ENCODE results near the gene GPX2.

The GPX2 gene

DNA sequence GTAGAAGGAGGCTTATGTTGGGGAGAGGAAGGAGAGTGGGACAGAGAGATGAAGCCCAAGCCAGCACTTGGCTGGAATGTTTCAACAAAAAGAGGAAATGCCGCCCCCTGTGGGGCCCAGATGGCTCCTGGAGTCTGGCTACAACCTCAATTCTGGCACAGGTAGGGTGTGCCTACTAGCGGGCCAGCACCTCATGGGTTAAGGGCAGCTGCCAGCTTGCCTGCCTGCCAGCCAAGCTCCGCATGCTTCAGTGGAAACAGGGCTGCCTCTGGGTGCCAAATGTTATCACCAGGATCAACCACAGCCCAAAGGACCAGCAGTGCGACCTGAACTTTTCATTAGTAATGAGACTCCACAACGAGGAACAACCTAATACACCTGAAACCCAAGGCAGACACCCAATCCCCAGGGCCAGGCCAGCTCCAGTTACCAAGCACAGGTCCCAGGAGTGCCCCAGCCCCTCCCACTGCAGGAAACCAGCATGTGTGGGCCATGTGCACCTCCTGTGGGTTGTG, 18.3 kb upstream of the GPX2 start:
- no peak for DNase-seq (ENCODE audit: low read depth in 2 of 2)

DNA sequence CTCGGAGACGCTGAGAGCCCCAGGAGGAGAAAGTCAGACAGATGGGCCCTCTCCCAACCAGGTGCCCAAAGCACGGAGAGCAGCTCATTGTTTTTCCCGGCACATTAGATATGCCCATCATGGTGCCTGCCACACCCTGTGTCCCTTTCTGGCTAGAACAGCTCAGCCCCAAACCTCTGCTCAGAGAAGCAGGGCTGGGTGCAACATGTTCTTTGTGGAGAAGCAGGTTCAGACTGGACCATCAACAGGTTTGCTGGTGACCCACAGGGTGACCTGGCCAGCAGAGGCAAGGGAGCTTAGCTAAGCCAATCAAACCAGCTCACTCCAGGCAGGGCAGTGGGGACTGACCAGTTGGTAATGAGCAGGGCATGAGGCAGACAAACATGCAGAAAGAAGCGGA, 16.2 kb upstream of the GPX2 start:
- no peak for DNase-seq (ENCODE audit: low read depth in 2 of 2)

DNA sequence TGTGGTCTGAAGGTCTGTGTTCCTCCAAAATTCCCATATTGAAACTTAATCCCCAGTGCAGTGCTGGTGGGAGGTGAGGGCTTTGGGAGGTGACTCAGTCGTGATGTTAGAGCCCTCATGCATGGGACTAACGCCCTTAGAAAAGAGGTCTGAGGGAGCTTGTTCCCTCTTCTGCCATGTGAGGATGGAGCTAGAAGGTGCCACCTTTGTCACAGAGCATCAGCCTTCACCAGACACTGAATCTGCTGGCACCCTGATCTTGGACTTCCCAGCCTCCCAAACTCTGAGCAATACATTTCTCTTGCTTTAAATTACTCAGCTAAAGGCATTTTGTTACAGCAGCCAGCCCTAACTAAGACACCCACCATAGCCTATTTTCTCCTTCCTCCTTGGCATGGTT, 15.7 kb upstream of the GPX2 start:
- no peak for DNase-seq (ENCODE audit: low read depth in 2 of 2)

DNA sequence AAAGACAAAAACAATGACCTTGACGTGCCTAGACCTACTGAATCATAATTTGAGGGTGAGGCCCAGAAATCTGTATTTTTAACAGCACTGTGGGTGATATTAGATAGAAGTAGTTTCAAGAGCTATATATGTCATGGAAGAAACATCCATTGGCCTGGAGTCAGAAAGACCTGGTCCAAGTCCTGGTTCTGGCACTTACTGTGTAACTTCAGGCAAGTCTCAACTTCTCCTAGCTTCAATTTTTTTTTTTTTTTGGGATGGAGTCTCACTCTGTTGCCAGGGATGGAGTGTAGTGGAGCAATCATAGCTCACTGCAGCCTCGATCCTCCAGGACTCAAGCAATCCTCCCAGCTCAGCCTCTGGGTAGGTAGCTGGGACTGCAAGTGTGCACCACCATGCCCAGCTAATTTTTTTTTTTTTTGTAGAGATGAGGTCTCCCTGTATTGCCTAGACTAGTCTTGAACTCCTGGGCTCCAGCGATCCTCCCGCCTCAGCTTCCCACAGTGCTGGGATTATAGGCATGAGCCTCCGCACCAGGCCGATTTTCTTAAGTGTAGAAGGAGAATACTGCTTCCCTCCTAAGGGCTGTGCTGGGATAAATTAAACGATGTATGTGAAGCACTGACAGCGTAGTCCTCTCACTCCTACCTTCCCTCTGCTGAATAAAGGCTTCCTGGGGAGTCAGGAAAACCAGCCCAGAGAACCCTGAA, 14.3 kb upstream of the GPX2 start:
- no peak for DNase-seq (ENCODE audit: low read depth in 2 of 2)

DNA sequence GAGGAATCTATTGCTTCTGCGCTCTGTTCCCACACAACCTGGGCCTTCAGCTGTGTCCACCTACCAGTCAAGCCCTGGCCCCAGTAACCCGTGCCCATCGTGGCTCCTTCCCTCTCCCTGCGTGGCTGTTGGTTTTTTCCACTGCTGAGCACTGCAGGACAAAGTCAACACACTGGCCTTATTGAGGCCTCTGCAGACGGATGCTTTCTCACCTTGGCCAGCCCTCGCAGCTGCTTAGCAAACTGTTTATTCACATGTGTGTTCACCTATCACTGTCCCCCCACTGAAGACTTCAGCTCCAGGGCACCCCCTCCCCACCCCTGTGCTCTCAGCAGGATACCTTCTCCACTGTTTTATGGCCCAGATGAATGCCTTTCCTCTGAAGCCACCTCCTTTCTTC, 12.8 kb upstream of the GPX2 start:
- no peak for DNase-seq (ENCODE audit: low read depth in 2 of 2)

DNA sequence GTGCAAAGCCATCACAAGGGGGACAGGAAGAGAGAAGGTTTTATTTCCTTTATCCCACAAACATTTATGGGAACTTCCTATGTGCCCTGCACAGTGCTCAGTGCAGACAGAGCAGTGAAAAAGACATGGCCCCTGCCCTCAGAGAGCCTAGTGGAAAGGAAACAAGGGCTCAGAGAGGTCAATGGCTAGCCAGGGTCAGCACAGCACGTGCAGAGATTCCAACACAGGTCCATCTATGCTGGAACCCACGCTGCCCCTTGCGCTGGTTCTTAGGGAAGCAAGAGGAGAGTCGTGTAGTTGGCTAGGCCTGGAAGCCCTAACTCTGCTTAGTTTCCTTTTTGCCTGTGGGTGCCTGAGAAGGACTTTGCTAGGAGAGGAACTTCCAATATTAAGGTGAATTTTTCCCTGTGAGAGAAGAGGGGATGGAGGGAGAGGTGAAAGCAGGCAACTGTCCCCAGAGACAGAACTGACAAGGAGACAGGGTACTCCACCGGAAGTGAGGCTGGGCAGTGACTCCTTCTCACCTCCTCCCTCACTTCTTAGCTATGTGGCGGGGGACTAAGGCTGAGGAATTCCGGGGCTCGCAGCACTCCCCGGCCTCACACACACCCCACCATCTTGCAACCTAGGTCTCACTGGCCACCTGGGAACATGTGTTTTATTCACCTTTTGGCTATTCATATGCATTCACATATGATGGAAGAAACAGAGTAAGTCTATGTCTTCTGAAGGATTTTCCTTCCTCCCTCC, 12.1 kb upstream of the GPX2 start:
- DNase-seq (ENCODE audit: low read depth in 2 of 2) = no peak

DNA sequence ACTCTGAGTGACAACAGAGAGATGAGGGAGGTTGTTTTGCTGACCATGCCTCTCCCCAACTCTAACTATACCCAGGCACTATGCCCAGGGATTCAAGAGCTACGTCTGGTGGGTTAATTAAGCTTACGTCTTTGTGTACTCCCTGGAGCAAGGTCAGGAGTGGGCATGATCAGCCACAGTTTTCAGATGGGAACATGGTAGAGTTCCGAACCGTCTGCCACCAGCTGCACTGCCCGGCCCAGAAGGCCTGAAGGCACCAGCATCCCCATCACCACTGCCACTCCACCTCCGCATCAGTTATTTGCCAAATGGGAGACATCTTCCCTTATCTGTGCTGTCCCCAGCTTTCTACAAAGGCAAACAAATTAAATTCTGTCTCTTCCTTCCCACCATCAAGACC, 11.1 kb upstream of the GPX2 start:
- DNase-seq (ENCODE audit: low read depth in 2 of 2) = no peak

DNA sequence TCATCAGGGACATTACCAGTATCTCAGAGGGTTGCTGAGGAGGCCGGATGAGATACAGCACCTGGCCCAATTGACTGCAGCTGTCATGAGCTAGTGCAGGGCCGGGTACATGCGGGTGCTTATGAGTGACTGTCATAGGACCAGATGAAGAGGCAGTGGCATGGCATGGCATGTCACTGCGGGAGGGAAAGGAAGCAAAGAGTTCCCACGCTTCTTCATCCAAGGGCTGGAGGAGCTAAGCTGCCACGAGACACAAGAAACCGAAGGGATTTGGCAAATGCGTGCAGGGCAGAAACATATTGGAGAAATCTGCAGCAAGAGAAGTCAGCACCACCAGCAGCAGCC, 10.7 kb upstream of the GPX2 start:
- DNase-seq (ENCODE audit: low read depth in 2 of 2) = no peak

DNA sequence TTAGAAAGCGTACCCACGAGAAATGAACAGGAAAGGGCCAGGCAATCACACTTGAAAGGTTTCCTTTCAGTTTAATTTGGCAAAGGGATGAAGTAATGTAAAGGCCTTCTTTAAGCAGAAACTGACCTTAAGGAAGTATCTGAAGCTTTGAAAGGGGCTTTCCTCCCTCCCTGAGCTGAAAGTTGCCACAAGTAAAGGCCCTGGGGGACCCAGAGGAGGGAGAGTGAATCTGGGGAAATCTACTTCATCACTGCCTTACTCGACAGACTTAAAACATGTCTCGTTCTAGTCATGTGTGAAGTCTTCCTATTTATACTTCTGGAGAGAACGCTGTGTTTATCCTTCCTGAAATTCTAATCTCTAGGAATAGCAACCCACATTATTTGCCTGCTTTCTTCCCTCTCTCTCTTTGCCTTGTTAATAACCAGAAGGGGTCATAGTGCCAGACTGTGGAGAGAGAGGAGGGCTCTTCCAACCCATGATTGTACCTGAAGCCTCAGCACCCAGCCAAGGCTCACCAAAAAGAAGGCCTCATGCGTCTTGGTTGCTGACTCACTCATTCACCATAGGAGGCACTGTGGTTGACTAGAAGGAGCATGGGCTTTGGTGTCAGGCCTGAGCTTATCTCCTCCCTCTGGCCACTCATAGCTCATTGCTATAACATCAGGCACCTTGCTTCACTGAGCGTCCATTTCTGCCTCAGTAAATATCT, 10.2 kb upstream of the GPX2 start:
- DNase-seq (ENCODE audit: low read depth in 2 of 2) = no peak

DNA sequence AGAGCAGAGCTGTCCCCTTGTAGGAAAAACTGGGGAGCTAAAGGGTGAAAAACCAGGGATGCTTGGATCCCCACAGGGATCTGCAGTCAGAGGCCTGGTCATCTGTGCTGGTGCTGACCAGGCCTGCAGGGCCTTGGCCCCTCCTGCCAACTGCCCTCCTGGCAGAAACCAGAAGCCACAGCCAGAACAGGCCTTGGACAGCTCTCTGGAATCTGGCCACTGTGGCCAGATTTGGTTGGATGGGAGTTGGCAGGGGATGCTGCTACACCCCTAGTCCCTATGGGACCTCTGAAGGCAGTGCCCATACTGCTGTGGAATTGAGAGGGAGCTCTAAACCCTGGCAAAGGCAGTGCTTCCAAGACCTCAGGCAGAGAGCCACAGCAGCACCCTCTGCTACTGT, 9.2 kb upstream of the GPX2 start:
- no peak for DNase-seq (ENCODE audit: low read depth in 2 of 2)

DNA sequence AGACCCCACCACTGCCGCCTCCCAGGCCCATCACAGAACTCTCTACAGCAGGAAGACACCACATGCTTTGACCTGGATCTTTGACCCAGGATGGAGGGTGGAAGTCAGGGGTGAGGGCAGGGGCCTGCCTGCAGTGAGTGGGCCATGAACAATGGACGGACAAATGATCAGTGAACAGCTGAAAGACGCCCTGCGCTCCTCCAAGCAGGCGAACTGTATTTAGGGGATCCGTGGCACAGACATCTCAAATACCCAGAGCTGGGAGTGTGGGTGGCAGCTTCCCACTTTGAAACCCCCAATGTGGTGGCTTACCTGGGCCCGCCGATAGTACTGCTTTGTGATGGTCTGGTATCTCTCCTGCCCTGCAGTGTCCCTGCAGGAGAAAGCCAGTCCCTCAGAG, 8.7 kb upstream of the GPX2 start:
- no peak for DNase-seq (ENCODE audit: low read depth in 2 of 2)

DNA sequence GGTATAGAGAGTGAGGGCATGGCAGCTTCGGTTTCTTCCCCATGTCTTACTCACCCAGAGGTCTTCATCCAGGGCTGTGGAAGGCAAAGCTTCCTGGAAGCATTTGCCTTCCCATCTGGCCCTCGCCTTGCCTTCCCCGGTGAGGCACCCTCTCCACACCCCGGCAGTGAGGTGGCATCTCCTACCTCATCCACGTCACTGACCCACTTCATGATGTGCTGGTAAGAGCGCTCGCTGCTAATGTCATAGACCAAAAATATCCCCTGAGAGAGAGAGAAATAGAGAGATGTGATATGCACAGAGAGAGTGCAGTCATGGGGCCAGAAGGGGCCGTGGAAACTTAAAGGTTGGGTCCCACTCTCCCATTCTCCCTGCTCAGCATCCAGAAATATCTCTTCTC, 8.3 kb upstream of the GPX2 start:
- DNase-seq (ENCODE audit: low read depth in 2 of 2) = no peak

DNA sequence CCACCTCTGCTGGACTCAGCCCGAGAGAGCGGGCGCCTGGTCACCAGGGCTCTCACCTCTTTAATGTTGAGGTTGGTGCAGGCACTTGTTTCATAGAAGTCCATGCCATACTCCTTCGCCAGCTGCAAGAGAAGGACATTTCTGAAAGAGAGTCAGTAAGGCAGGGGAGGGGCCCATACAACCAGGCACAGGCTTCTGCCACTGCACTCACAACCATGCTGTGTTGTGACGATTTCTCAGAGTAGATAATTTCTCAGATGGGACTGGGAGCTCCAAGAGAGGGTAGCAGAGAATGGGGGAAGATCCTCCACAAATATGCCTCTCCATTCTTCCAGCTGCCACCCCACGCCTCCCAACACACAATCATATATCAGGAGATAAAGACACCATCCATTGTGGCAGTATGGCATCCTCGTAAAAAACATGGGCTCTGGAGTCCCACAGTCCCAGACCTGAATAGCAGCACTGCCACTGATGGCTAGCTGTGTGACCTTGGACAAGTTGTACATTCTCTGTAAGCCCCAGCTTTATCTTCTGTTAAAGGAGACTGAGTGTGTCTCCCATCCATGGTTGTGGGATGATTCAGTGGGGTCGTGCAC, 6.2 kb upstream of the GPX2 start:
- DNase-seq (ENCODE audit: low read depth in 2 of 2) = no peak

DNA sequence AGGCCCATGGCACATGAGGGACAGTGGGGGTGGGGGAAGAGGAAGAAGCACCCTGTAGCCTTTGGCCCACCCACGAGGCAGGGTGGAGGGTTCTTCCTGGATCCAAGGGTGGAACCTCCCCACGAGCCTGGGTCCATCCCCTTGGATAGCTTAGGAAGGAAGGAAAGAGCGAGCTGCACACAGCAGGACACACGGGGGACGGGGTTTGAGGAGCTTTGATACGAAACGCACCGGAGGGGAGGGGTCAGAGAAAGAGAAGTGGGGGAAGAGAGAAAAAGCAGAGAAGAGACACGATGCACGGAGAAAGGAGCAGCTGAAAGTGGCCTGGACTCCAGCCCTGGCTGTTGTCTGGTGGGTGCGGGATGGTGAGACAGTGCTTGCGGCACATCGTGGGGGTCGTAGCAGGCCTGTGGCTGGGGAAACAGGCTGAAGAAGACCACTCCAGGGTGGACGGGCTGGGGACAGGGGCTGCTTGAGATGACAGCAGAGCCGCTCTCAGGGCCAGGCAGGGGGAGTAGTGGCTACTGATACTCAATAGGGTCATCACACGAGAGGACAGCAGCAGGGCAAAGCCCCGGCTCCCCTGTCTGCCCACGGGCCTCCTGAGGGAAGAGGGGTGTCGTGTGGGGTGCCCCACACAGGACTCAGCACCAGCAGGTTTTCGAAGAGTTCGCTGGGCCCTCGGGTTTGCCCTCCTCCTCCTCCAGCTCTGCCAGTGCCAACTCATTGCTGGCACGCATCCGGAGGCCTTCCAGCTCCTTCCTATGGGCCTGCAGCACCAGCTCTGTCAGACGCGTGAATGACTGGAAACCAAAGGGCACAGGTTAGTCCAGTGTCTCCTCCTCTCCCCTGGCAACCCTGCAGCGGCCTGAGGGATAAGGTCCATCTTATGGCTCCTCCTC, 5.4 kb upstream of the GPX2 start:
- DNase-seq (ENCODE audit: low read depth in 2 of 2) = no peak

DNA sequence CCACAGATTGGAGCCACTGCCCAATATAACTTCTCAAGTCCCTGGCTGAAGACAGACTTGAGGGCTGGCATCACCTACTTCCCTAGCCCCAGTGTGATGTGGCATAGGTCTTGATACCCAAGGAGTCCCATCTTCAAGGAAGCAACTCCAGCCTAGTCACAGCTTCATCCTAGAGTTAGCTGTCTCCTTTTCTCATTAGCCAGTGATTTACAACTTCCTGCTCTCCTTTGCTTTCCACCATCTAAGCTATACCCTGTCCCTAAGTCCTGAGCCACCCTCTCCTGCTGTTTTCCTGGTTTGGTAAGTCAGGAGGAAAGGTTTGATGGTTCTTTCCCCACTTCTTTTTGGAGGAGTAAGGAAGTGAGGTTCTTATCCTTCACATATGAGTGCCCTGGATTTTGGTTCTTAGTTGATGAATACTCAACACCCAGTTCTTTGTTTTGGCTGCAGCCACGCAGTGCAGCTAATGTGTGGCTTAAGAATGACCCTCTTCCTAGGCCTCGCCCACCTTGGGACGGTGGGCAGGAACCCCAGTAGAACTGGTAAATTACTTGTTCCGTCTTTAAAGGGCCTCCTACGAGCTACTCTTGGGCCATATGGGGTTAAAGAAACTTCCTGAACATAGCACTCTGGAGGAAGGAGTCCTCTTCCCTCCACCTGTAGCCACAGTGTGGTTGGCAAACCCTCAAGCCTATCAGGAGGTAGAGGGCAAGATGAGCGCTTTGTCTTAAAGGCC, 3.9 kb upstream of the GPX2 start:
- DNase-seq (ENCODE audit: low read depth in 2 of 2) = no peak

DNA sequence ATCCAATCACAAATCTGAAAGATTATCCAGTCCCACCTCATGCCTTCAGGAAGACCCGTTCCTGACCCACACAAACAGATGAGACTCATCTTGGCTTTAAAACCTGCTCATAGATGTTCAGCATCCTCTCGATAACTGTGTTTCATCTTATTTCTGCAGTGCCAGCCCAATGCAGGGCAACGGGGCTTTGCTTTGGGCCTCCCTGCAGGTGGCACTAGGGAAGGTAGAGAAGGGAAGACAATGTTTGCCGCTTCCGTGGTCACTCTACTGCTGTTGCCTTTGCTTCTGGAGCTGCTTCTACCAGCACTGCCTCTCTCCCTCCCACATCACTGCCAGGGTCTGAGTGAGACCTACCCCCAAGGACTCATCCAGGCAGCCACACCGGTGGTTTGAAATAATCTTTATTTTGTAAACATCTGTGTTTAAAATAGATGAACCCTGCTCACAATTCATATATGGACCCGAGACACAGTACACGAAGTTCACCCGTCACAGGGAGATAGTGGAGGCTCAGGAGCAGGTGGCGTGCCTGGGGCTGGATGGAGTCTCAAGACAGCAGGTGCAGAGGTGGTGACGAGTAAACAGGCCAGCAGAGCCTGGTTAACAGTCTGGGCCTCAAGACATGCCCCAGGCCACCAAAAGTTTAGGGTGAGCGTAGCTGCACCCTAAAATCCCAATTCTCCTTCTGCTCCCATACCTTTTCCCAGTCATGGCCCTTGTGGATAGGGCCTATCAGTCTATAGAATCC, 3.1 kb upstream of the GPX2 start:
- no peak for DNase-seq (ENCODE audit: low read depth in 2 of 2)

DNA sequence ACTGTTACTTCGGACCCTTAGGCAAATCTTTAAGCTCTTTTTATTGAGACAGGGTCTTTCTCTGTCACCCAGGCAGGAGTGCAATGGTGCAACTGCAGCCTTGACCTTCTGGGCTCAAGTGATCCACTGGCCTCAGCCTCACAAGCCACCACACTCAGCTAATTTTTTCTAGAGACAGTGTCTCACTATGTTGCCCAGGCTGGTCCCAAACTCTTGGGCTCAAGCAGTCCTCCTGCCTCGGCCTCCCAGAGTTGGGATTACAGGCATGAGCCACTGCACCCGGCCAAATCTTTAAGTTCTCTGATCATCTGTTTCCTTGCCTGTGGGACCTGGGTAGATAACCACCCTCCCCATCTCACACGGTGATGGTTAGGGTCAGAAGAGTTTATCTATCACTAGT, 2.3 kb upstream of the GPX2 start:
- DNase-seq (ENCODE audit: low read depth in 2 of 2) = no peak

DNA sequence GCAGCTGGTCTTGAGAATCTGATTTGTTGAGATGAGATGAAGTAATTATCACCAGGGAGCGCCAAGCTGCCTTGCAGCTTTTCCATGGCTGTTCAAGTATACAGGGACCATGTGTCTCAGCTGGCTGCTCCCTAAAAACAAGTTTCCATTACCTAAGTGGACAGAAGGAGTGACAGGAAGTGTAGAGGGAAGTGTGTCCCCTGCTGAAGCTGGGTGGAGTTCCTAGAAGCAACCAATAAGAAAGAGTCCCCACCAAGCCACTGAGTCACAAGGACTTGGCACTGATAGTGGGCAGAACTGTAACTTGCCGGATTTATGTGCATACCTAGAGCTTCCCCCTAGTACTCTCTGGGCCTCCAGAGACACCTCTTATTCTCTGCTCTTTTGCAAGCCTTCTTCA, 1.5 kb upstream of the GPX2 start:
- no peak for DNase-seq (ENCODE audit: low read depth in 2 of 2)

DNA sequence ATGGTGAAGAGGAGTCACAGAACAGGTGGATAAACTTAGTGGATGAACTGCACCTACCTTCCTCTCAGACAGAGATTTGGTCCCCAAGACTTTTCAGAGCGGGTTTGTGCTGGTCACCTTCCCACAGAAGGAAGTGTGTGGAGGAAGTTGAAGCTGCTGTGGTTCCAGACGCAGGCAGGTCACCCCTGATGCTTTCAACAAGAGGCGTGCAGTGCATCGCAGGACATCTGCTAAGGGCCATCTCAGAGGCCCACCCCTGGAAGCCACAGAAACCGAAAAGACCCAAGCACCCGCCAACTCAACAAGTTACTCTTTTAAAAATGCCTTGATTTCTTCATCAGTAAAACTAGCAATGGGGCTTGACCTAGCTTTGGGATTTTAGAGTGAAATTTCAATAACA, 1.0 kb upstream of the GPX2 start:
- no peak for DNase-seq (ENCODE audit: low read depth in 2 of 2)

DNA sequence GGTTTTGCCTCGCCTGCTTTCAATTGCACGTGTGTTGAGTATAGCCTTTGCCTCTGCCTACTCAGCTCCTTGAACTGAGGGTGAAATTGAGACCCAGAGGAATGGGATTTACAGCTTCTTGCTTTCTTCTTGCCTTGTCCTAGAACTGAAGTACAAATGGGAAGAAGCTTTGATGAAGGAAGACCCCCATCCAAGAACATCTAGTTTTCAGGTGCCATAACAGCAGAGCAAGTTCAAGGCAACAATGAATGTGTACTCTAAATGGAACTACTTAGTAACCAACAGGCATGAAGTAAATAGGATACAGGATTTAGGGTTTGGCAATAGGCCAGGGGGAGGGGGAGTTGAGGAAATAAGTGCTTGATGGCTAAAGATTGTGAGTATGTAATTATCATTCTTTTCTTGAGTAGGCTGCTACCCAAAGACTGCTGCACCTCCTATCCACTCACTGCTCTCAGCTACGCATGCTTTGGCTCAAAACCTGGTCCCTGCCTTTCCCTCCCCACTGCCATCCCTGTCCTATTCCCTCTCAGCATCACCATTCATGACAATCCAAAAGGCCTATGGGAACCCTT, 2.1 kb downstream of the GPX2 start:
- no peak for DNase-seq (ENCODE audit: low read depth in 2 of 2)
